HEK293 (cell line): Measurements from ENCODE around the gene CRYZL1.

Experiments used
- CTCF ChIP-seq: fragments of 450-650 bp; formaldehyde crosslinking; IDR thresholded peaks from 2 replicates; pipeline ENCODE4 v1.5.1; 2016; ENCODE audit warnings: missing biosample characterization, missing genetic modification characterization
- GFI1B ChIP-seq: fragments of 450-650 bp; formaldehyde crosslinking; IDR thresholded peaks from 2 replicates; pipeline ENCODE4 v1.5.1; 2016; ENCODE audit warnings: missing biosample characterization, missing genetic modification characterization
- SP2 ChIP-seq: fragments of 450-650 bp; formaldehyde crosslinking; IDR thresholded peaks from 2 replicates; pipeline ENCODE4 v1.5.1; 2016; ENCODE audit warnings: missing biosample characterization, missing genetic modification characterization
- ZBTB26 ChIP-seq: fragments of 450-650 bp; formaldehyde crosslinking; optimal IDR thresholded peaks from 2 replicates; pipeline ENCODE3; 2016; ENCODE audit warnings: missing biosample characterization, mild to moderate bottlenecking, missing genetic modification characterization
- ZNF175 ChIP-seq: fragments of 450-650 bp; formaldehyde crosslinking; IDR thresholded peaks from 2 replicates; pipeline ENCODE4 v1.5.1; 2016; ENCODE audit warnings: missing biosample characterization, missing genetic modification characterization
- ZNF768 ChIP-seq: fragments of 450-650 bp; formaldehyde crosslinking; IDR thresholded peaks from 2 replicates; pipeline ENCODE4 v1.5.1; 2018; ENCODE audit warnings: missing biosample characterization, mild to moderate bottlenecking, missing genetic modification characterization

- TF ChIP-seq GFI1B (no peak), CTCF (tag by site-specific recombination) (no peak), ZNF175 (no peak), SP2 (no peak), ZBTB26 (tag by site-specific recombination) (no peak), ZNF768 (no peak)
Observed at GRCh38 chr21:33668180-33668579, 26.6 kb upstream of the CRYZL1 start.
